ENCODE data around the gene SPPL2C.

SPPL2C gene

GRCh38 chr17:45828582-45829133 lies 16.0 kb upstream of the SPPL2C start:
- no peak for DNase-seq

GRCh38 chr17:45833920-45834319 lies 10.8 kb upstream of the SPPL2C start:
- no peak for DNase-seq

GRCh38 chr17:45834471-45835396 lies 9.9 kb upstream of the SPPL2C start:
- DNase-seq, result no peak

GRCh38 chr17:45835481-45835880 lies 9.2 kb upstream of the SPPL2C start:
- no peak for DNase-seq

- DNase-seq, result no peak
These were observed 8.3 kb upstream of the SPPL2C start for GRCh38 chr17:45836047-45837044.

GRCh38 chr17:45837187-45837586 lies 7.5 kb upstream of the SPPL2C start:
- no peak for DNase-seq

- DNase-seq, result no peak
These were observed 7.1 kb upstream of the SPPL2C start for GRCh38 chr17:45837603-45838002.

- no peak for DNase-seq
These were observed 5.9 kb upstream of the SPPL2C start for GRCh38 chr17:45838751-45839295.

GRCh38 chr17:45839442-45839841 lies 5.2 kb upstream of the SPPL2C start:
- DNase-seq, result no peak

GRCh38 chr17:45841186-45841585 lies 3.5 kb upstream of the SPPL2C start:
- DNase-seq, result no peak

GRCh38 chr17:45841883-45842525 lies 2.7 kb upstream of the SPPL2C start:
- DNase-seq, result no peak

GRCh38 chr17:45843722-45844121 lies 959 bp upstream of the SPPL2C start:
- DNase-seq, result no peak

GRCh38 chr17:45845376-45846185 lies 900 bp downstream of the SPPL2C start:
- DNase-seq, result no peak

GRCh38 chr17:45846223-45846622 lies 1.5 kb downstream of the SPPL2C start:
- DNase-seq, result no peak

GRCh38 chr17:45846646-45847045 lies 2.0 kb downstream of the SPPL2C start:
- DNase-seq, result no peak

GRCh38 chr17:45847101-45847500 lies 2.4 kb downstream of the SPPL2C start:
- no peak for DNase-seq

GRCh38 chr17:45847747-45848146 lies 3.1 kb downstream of the SPPL2C start:
- DNase-seq, result no peak

GRCh38 chr17:45848405-45848804 lies 3.7 kb downstream of the SPPL2C start:
- no peak for DNase-seq

GRCh38 chr17:45848868-45849535 lies 4.3 kb downstream of the SPPL2C start:
- DNase-seq, result no peak

GRCh38 chr17:45849536-45849990 lies 4.9 kb downstream of the SPPL2C start:
- no peak for DNase-seq

GRCh38 chr17:45850011-45850410 lies 5.3 kb downstream of the SPPL2C start:
- no peak for DNase-seq
